NCI-H2171 (cell line): ENCODE measurements around the gene CUEDC1.
A peak's percentile ranks its signal among the peaks of the same experiment; 100 is the strongest.
"Not testable (repeated sequence)": the region's sequence is repeated elsewhere in the genome, so short reads cannot be mapped to it uniquely, and the experiment has no call there.

Source experiments
- DNase-seq: peaks from one replicate; lab custom pipeline; 2025; lab: John Stamatoyannopoulos, UW

The CUEDC1 gene

DNA sequence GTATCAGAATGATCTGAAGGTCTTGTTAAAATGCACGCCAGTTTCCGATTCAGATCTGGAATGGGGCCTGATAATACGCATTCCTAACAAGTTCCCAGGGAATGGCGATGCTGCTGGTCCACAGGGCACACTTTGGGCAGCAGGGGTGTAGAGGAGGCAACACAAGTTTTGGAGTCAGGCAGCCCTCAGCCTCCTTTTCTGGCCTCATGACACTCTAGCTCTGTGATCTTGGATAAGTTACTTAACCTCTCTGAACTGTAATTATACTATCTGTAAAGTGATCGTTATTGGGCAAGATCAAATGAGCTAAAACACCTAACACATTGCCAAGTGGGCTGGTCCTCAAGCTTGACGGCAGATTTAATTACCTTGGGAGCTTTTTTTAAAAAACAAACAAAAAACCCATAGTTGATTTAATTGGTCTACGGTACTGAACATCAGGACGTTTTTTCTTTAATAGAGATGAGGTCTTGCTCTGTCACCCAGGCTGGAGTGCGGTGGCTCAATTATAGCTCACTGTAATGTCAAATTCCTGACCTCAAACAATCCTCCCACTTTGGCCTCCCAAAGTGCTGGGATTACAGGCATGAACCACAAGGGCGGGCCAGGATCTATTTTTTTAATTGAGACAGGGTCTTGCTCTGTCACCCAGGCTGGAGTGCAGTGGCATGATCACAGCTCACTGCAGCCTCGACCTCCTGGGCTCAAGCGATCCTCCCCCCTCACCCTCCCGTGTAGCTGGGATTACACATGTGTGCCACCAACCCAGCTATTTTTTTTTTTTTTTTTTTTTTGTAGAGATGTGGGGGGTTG is 95.4 kb downstream of the CUEDC1 start:
- DNase-seq = no peak

DNA sequence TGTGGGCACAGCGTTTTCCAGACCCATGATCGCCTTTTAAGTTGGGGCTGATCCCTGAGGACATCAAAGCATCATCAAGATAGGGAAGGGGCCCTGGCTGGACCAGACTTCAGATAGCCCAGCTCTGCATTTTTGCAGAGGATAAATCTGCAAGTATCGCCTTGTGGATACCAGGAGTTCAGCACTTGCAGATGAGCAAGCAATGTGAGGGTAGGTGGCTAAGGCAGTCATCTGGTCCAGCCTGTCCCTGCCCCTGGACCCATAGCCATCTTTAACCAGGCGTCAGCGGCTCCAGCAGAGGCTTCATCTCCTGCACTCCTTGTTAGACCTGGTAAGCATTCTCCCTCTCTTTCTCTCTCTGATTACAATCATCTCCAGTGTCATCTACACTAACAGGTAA is 96.4 kb downstream of the CUEDC1 start:
- no peak for DNase-seq

DNA sequence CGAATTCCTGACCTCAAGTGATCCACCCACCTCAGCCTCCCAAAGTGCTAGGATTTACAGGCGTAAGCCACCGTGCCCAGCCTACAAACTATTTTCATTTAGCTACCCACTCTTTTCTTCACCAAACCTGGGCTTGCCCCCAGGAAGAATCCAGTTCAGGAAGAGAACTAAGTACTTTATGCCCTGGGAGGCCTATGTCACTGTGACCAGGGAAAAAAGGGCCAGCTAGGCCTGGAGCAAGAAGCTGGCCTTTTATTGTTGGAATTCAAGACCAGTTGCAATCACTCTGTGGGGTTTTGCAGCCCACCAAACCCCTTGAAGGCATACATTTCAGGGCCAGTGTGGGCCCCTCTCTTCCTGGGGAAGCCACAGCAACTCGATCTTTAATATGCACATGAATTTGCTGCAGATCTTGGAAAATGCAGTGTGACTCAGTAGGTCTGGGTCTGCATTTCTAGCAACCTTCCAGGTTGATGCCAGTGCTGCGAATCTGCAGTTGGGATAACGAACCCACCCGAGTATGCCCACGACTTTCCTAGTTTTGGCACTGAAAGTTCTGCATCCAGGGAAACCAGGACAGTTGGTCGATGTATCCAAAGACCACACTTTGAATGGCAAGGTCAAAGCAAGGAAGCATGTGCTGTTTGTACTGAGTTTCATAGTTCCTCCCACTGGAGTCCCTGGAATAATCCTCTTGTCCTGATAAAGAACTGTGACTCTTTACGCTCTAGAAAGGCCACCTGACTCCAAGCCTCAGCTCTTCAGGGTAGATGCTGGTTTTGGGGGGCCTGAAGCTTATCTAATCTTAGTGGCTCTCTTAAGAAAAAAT is 98.2 kb downstream of the CUEDC1 start:
- DNase-seq = no peak

DNA sequence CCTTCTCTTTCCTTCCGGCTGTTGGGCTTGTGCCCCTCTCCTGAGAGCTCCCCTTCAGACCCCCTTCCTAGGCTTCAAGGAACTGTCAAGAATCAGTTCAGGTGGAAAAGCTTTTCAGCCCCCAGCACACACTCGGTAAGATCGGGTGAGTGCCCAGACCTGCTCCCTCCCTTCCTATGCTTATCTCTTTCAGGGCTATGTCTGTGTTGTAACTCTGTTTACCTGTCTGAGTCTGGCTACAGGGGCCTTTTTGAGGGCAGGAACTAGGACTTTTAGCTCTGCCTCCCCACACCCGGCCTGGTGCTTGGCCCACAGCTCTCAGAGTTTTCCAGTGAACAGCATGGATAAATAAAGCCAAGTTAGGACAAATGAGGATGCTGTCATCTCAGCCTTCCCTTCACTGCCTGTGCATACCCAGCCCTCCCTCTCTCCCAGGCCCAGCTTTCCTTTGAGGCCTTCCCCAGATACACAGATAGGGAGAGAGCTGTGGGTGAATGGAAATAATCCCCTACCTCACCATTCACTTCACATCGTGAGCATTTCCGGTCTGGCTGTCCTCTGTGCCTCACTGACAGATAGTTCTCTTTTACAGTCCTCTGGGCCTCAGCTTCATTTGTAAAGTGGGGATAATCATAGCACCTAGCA is 99.7 kb downstream of the CUEDC1 start:
- no peak for DNase-seq

DNA sequence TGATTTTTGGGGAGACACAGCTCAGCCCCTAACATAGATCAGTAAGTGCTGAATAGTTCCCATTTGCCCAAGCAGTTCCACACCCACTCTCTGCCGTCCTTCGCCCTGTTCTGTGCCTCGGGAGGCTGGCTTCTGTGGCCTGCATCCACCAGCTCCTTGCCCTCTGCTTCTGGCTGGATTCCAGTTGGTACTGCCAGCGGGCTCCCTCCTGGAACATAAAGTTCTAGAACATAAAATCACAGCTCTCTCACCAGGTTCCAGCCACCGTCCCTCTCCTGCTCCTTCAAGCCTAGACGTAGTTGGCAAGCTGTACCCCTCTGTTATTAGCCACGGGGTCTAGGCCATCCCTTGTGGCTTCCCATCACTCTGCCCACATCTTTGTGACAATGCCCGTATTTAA is 101.5 kb downstream of the CUEDC1 start:
- no peak for DNase-seq

DNA sequence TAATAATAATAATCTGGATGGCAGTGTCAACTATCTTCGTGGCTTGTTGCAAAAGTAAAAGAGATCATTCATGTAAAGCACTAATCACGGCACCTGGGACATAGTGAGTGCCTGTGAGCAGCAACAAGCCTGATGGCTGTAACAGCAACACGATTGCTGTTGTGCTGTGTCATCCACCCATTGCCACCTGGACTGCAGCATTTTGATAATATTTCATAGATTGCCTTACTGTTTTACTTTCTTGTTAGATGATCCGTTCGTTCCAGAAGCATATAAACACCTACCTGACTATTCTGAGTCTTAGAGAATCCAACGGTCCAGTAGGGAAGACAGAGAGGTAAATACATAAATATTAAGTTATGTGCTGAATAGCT is 102.3 kb downstream of the CUEDC1 start:
- no peak for DNase-seq

DNA sequence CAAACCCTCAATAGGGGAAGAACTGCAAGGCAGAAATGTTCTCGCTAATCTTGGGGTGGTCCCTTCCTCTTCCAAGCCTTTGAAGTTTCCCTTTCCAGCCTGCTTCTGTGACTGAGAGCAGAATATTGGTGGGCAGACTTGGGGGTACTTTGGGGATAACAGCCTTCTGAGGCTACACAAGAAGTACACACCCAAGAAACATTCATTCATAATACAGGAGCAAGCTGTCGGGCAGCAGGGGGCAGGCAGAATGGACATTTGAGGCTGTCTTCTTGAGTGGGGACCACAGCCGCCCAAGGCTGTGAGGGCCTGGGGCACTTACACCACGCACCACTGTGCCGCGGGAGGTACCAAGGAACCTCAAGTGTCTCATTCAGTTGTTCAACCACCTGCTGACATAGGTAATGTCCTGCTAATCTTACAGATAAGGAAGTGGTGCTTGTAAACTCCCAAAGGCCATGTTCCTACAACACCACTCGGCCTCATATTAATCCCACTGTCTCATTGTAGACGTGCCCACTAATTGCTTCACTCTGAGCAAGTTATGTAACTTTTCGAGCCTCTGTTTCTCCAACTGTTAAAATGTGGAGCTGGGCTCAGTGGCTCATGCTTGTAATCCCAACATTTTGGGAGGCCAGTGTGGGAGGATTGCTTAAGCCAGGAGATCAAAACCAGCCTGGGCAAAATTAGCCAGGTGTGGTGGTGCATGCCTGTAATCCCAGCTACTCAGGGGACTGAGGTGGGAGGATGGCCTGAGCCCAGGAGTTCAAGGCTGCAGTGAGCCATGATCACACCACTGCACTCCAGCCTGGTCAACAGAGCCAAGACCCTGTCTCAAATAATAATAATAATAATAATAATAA is 102.9 kb downstream of the CUEDC1 start:
- no peak for DNase-seq

DNA sequence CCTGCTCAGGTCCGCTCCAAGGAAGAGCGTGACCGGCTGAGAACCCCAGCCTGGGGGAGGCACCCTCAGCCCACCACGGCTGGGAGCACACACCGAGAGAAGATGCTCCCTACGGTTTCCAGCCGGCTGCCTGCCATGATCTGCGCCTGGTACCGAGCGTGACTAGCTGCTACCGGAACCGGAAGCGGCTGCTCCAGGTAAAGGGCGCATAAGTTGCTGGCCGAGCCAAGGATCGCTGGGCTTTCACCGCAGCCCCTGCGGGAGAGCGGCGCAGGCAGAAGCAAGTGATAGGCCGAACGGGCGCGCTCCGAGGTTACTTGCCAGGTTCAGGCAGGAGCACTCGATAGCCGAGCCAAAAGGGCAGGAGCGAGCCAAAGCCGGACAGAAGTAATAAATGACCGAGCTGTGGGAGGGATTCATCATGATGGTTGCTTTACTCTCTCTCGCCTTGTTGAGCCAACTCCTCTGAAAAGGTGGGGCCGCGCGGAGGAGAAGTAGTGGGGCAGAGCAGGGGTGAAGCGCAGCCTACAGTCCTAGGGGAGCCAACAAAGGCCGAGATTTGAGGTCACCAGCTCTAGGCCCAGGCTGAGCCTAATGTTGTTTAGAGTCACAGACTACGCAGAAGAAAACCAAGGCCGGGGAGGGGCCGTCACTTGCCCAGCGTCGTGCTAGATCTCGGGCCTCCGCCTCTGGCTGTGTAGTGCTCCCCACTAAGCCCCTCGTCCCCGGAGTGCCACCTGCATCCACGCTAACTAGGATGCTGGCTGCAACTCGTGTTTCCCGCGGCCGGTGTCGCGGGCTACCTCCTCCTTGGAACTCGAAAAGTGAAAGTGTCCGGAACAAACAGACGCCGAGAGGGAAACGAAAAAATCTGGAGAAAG is 105.1 kb downstream of the CUEDC1 start, which contains the start of gene MRPS23:
TSS of gene MRPS23 (minus strand) at position 171 of the 881 bp plus-strand sequence. CDS start at position 137, 34 bp downstream.
- peak; percentile 99 for DNase-seq

DNA sequence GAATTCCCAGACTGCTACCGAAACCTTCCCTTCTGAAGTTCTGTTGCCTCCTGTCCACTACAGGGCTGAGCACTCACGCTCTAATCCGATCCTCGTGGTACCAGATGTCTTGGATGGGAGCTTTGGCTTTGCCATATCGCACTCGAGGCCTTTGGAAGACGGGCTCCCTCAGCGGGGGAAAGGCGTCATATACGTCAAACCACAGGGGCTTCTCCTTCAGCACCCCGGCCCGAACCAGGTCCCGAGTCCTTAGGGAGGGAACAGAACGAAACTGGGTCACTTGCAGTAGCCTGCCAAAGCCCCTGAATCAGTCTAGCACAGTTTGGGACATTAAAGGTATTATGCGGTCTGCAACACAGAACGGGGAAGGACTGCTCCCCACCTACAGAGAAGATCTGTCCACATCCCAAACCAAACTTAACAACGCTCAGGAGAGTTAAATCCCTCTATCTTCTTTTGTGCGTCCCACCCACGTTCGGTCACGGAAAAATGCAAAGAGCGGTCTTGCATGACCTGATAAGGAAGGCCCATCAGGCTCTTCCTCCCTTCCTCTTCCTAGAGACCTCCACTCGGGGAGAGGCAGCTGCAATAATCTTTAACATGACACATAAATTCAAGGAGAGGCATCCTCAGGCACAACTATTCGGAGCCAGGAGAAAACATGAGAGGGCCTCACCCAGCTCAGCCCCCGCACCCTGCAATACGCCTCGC is 105.9 kb downstream of the CUEDC1 start:
- DNase-seq = no peak

DNA sequence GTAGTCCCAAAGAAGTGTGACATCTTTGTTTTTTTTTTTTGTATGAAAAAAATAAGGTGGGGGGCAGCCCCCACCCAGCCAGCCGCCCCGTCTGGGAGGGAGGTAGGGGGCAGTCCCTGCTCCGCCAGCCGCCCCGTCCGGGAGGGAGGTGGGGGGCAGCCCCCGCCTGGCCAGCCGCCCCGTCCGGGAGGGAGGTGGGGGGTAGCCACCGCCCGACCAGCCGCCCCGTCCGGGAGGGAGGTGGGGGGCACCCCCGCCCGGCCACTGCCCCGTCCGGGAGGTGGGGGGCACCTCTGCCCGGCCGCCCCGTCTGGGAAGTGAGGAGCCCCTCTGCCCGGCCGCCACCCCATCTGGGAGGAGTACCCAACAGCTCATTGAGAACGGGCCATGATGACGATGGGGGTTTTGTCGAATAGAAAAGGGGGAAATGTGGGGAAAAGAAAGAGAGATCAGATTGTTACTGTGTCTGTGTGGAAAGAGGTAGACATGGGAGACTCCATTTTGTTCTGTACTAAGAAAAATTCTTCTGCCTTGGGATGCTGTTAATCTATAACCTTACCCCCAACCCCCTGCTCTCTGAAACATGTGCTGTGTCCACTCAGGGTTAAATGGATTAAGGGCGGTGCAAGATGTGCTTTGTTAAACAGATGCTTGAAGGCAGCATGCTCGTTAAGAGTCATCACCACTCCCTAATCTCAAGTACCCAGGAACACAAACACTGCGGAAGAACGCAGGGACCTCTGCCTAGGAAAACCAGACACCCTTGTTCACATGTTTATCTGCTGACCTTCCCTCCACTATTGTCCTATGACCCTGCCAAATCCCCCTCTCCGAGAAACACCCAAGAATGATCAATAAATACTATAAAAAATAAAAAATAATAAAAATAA is 108.9 kb downstream of the CUEDC1 start:
- not testable (repeated sequence) for DNase-seq

DNA sequence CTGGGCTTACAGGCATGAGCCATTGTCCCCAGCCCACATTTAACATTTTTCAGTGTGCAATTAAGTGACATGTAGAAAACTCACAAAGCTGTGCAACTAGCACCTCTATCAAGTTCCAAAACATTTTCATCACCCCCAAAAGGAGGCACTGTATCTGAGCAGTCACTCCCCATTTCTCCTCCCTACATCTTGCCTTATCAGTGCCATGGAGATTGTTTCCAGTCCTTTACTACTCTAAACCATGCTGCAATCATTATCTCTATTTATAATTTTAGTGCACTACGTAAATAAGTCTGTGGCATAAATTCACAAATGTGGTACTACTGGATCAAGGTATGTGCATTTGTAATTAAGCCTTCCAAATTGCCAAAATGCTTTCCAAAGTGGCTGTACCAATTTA is 112.9 kb downstream of the CUEDC1 start:
- DNase-seq = no peak

DNA sequence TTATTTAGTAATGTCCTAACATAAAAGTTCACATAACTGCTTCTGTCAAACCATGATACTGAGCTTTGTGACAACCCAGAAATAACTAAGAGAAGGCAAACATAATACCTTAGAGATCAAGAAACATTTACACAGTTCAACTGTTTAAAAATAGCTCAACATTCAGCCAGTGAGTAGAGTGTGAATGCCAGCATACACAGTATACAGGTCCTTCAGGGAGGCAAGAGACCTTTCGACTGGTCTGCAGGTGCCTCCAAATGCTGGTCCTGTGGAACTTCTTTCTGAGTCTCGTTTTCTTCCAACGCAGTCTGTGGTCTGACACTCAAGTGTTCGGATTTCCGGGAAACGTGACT is 115.7 kb downstream of the CUEDC1 start:
- no peak for DNase-seq

DNA sequence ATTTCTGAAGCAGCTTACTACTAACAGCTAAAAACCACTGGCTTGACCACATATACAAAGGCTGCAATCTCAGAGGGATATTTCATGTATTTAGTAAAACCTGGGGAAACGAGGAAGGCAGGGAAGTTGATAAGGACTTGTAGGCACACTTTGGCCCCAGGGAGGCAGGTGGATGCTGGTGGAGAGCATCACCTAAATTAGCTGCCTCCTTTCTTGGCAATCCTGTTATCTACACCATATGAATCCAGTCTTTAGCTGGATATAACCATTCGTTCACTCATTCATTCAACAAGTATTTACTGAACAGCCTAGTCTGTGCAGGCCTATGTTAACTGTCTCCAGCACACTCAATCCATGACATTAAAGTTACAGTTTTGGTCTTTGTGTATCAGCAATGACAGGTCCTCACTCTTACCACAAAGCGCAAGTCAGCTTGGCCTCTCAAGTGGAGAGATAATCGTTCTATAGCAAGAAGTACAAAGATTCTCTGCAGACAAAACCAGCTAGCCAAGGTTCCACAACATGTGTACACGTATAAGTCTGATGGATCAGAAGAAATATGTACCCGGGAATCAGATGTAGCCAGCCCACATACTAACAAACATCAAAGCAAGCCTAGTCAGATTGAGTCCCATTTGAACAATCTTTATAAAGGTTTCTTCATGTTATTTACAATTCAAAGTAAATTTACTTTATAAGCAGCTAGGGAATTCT is 116.2 kb downstream of the CUEDC1 start:
- DNase-seq = no peak

DNA sequence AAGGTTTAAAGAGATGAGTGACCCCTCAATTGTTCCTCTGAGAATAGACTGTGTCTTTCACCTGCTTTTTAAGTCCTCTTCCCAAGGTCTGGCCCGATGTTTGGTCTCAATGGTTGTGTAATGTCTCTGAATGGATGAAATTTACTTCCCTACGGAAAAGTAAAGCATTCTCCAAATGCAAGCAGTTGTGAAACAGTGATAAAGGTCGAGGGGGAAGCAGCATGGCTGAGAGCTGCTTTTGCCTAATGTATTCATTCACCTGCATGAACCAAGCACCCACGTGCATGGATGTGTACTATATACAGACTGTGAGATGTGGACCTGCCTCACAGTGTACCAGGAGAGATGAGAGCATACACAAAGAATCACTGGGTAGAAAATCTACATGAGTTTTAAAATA is 116.8 kb downstream of the CUEDC1 start:
- no peak for DNase-seq

DNA sequence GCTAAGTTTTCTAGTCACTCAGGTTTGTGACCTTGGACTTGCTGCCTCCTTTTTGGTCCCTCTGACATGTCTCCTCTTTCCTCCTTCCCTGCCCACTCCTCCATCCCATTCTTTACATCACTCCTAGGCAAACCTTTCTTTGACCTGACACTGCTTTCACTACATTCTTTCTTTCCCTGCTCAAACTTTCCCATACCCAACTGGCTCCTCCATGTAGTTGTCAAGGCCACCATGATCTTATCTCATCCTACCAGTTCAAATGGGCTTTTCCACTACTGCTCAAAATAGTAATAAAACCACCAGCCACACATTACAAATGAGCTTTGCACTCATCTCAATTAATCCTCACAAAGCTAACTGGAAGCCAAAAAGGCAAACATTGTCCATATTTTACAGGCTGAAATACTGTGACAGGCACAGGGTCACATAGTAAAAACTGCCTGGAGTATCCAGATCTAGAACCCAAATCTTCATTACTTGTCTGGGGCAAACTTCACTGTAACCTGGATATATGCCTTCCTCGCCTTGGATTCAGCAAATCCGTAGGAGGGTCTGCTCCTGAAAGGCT is 119.8 kb downstream of the CUEDC1 start:
- no peak for DNase-seq

DNA sequence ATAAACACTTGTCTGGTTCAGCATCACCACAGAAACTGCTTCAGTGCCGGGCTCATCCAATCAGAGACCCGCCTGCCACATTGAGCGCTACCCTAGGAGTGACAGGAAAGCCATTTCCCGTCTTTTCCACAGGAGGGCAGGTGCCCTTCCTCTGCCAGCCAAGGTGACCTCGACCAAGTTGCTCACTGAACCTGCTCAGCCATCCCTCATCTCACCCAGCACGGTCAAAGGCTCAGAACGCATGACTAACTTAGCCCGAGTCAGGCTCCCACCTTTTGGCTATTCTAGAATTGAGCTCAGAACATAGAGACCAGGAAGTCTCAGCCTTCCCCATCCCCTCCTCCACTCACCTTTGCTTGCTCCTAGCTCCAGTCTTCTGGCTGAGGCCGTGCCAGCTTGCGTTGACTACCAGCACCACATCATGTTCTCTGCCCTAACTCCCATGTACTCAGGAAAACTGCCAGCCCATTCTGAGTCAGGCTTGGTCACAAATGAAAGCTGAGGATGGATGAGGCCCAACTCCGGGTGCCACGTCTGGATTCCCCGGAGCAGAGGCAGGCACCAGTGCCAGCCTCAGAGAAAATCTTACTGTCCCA is 121.0 kb downstream of the CUEDC1 start:
- DNase-seq = peak; percentile 17

DNA sequence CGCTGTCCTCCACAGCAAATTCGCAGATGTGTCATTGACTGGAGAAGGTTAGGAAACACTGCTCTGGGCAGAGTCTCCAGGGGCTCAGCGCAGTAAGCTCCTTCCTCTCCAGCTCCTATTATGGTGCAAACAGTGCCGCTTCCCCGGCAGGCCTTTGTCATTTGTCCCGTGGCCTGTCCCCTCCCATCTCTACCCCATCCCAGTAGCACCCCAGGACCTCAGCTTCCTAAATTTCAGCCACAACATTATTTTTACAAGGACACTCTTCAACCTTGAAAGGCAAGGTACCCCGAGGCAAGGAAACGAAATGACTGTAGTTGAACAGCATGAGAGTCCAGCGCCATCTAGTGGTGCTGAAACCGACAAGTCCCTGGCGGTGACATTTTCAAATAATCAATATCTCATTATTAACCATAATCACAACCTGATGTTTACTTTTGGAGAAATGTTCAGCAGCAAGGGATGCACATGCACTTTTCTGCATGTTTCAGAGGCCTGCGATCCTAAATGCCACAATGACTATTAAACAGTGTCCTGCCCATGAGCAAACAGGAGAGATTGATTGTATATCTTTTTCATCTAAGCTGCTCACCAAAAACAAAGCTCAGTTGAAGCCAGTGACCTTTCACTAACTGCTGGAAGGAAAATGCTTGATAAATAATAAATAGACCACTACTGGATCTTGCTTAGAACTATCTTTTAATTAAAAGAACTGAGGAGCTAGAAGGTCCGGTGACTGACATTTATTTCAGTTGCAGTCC is 121.9 kb downstream of the CUEDC1 start:
- peak; percentile 82 for DNase-seq
